Lower leg skin (tissue), 3 donors: Measurements from ENCODE around the gene TPO.

Source experiments
- CTCF ChIP-seq, 3 donors: fragments of 450-650 bp; IDR thresholded peaks; one replicate each; pipeline ENCODE4 v1.5.1; 2016; ENCODE audit warnings: antibody characterized with exemption in 3 of 3, mild to moderate bottlenecking in 3 of 3, moderate library complexity in 2 of 3
- POLR2A ChIP-seq, 2 donors: fragments of 450-650 bp; IDR thresholded peaks; one replicate each; pipeline ENCODE4 v1.6.1; 2016 to 2017; ENCODE audit warnings: antibody characterized with exemption in 2 of 2, mild to moderate bottlenecking in 1 of 2, moderate library complexity in 1 of 2

- TF ChIP-seq CTCF (IDR thresholded peaks at IDR 0.05) = no peak
- no peak for TF ChIP-seq POLR2A (IDR thresholded peaks at IDR 0.05)
These were observed 27.3 kb downstream of the TPO start for GRCh38 chr2:1440581-1440980.
